Neural cell (in vitro differentiated cells): Measurements from ENCODE around the gene SH3BGRL. TPM values are rescaled to one million over a fixed set of nuclear protein-coding genes. Genes with fewer than 3 reads are reported as not detected.

Experiments used
- H2AFZ ChIP-seq: fragments of 200-600, 300-800 bp; sonication (generic), shearing (Covaris generic); 2 replicates; pipeline ENCODE4 v1.6.0; 2014; ENCODE audit warnings: low read depth, mild to moderate bottlenecking, antibody characterized with exemption, low read length, moderate library complexity
- H3F3A ChIP-seq: fragments of 200-600 bp; shearing (Covaris generic); 2 replicates; pipeline ENCODE4 v1.6.1; 2016; ENCODE audit warnings: mild to moderate bottlenecking, moderate library complexity, mixed read lengths, antibody characterized with exemption, low read length; ENCODE audit not compliant: insufficient read depth, poor library complexity, severe bottlenecking
- H3K27ac ChIP-seq: fragments of 200-600, 300-800 bp; sonication (generic), shearing (Covaris generic); 2 replicates; pipeline ENCODE4 v1.5.1; 2014; ENCODE audit warnings: mild to moderate bottlenecking, low read length, moderate library complexity
- H3K27me3 ChIP-seq: fragments of 300-800, 200-600 bp; sonication (generic), shearing (Covaris generic); 2 replicates; pipeline ENCODE4 v1.6.0; 2014; ENCODE audit warnings: mild to moderate bottlenecking, low read depth, low read length, moderate library complexity; ENCODE audit not compliant: insufficient read depth
- H3K36me3 ChIP-seq: fragments of 300-800, 200-600 bp; sonication (generic), shearing (Covaris generic); 2 replicates; pipeline ENCODE4 v1.5.1; 2014; ENCODE audit warnings: mild to moderate bottlenecking, antibody characterized with exemption, low read length, moderate library complexity; ENCODE audit not compliant: insufficient read depth
- H3K4me2 ChIP-seq: fragments of 300-800, 200-600 bp; sonication (generic), shearing (Covaris generic); 2 replicates; pipeline ENCODE4 v1.6.0; 2014; ENCODE audit warnings: mild to moderate bottlenecking, low read length
- H3K4me3 ChIP-seq: fragments of 300-800, 200-600 bp; sonication (generic), shearing (Covaris generic); 2 replicates; pipeline ENCODE4 v1.5.1; 2014; ENCODE audit warnings: mild to moderate bottlenecking, low read length, moderate library complexity
- H3K79me2 ChIP-seq: fragments of 200-600 bp; shearing (Covaris generic); replicated peaks from 2 replicates; pipeline ENCODE4 v1.6.0; 2014; ENCODE audit warnings: mild to moderate bottlenecking, low read length, moderate library complexity; ENCODE audit not compliant: insufficient read depth
- H3K9ac ChIP-seq: fragments of 300-800, 200-600 bp; sonication (generic), shearing (Covaris generic); 2 replicates; pipeline ENCODE4 v1.6.1; 2016; ENCODE audit warnings: mild to moderate bottlenecking, low read length, mixed read lengths
- H3K9me2 ChIP-seq: fragments of 200-600 bp; shearing (Covaris generic); 2 replicates; pipeline ENCODE4 v1.6.1; 2016; ENCODE audit warnings: mild to moderate bottlenecking, low read length, mixed read lengths; ENCODE audit not compliant: insufficient read depth
- H3K9me3 ChIP-seq: fragments of 200-600, 300-800 bp; sonication (generic), shearing (Covaris generic); 2 replicates; pipeline ENCODE4 v1.6.1; 2016; ENCODE audit warnings: mild to moderate bottlenecking, mixed run types, low read length, moderate library complexity, mixed read lengths
- H4K20me1 ChIP-seq: fragments of 200-600 bp; shearing (Covaris generic); 2 replicates; pipeline ENCODE4 v1.6.1; 2016; ENCODE audit warnings: mild to moderate bottlenecking, mixed run types; ENCODE audit not compliant: insufficient read depth
- CTCF ChIP-seq: fragments of 450-650 bp; IDR thresholded peaks from 2 replicates; pipeline ENCODE4 v1.5.1; 2014; ENCODE audit warnings: antibody characterized with exemption, mild to moderate bottlenecking, moderate library complexity; ENCODE audit not compliant: poor library complexity, severe bottlenecking
- EP300 ChIP-seq: fragments of 450-650 bp; conservative IDR thresholded peaks from 2 replicates; pipeline ENCODE4 v1.6.1; 2014; ENCODE audit warnings: antibody characterized with exemption, mild to moderate bottlenecking, moderate library complexity; ENCODE audit not compliant: poor library complexity, severe bottlenecking
- EZH2 ChIP-seq: fragments of 200-600, 300-800 bp; shearing (Covaris generic), sonication (generic); IDR thresholded peaks from 2 replicates; pipeline ENCODE4 v1.6.1; 2014; ENCODE audit warnings: antibody characterized with exemption, low read length, borderline replicate concordance, mild to moderate bottlenecking; ENCODE audit not compliant: insufficient read depth, poor library complexity, severe bottlenecking
- MXI1 ChIP-seq: fragments of 450-650 bp; conservative IDR thresholded peaks from 2 replicates; pipeline ENCODE4 v1.6.1; 2014; ENCODE audit warnings: antibody characterized with exemption, mild to moderate bottlenecking; ENCODE audit not compliant: poor library complexity, severe bottlenecking
- POLR2AphosphoS5 ChIP-seq: IDR thresholded peaks from 2 replicates; pipeline ENCODE4 v1.6.1; 2012
- RAD21 ChIP-seq: fragments of 450-650 bp; conservative IDR thresholded peaks from 2 replicates; pipeline ENCODE4 v1.6.1; 2014; ENCODE audit warnings: antibody characterized with exemption, mild to moderate bottlenecking, moderate library complexity
- SMC3 ChIP-seq: fragments of 450-650 bp; conservative IDR thresholded peaks from 2 replicates; pipeline ENCODE4 v1.6.1; 2014; ENCODE audit warnings: antibody characterized with exemption, mild to moderate bottlenecking, moderate library complexity; ENCODE audit not compliant: poor library complexity
- TAF1 ChIP-seq: IDR thresholded peaks from 2 replicates; pipeline ENCODE4 v1.6.1; 2012; ENCODE audit warnings: low read depth
- polyA plus RNA-seq: library from polyadenylated mRNA; depleted of rRNA; stranded (reverse); fragments of >200 nt; gene quantifications from 2 replicates; pipeline ENCODE4 v1.2.3, GENCODE V29; 2014
- TF ChIP-seq, protein P1 (sequence below): IDR thresholded peaks from 2 replicates; pipeline ENCODE4 v1.6.1; 2012; ENCODE audit warnings: borderline replicate concordance

SH3BGRL gene
- polyA plus RNA-seq, 1 donor from 2014 or later = 120 TPM

GRCh38 chrX:81305240-81305639, 103.3 kb downstream of the SH3BGRL start:
- no peak for TF ChIP-seq TAF1
- Histone ChIP-seq H3K9me3 (no peaks in the 10 kb centered on the region), H4K20me1 (no peaks in the 10 kb centered on the region), H3K9ac (no peak overlapping the region), H3K27me3 (no peaks in the 10 kb centered on the region), H3K27ac (no peak overlapping the region), H3K79me2 (no peaks in the 10 kb centered on the region), H3F3A (no peaks in the 10 kb centered on the region), H3K4me3 (no peak overlapping the region), H3K4me2 (no peak overlapping the region), H2AFZ (no peak overlapping the region), H3K9me2 (no peaks in the 10 kb centered on the region), H3K36me3 (no peaks in the 10 kb centered on the region)

- H3K27me3 ChIP-seq = no peaks in the 10 kb centered on the region
- no peak overlapping the region for H3K4me2 ChIP-seq
- H3K9ac ChIP-seq = no peak overlapping the region
- no peak overlapping the region for H3K4me3 ChIP-seq
- H3K9me3 ChIP-seq = no peaks in the 10 kb centered on the region
- no peaks in the 10 kb centered on the region for H3K36me3 ChIP-seq
- TF ChIP-seq POLR2AphosphoS5 (no peak), TAF1 (no peak), CTCF (no peak), SMC3 (no peak), RAD21 (no peak), EZH2 (no peak), MXI1 (no peak), EP300 (no peak)
- TF ChIP-seq, protein P1, sequence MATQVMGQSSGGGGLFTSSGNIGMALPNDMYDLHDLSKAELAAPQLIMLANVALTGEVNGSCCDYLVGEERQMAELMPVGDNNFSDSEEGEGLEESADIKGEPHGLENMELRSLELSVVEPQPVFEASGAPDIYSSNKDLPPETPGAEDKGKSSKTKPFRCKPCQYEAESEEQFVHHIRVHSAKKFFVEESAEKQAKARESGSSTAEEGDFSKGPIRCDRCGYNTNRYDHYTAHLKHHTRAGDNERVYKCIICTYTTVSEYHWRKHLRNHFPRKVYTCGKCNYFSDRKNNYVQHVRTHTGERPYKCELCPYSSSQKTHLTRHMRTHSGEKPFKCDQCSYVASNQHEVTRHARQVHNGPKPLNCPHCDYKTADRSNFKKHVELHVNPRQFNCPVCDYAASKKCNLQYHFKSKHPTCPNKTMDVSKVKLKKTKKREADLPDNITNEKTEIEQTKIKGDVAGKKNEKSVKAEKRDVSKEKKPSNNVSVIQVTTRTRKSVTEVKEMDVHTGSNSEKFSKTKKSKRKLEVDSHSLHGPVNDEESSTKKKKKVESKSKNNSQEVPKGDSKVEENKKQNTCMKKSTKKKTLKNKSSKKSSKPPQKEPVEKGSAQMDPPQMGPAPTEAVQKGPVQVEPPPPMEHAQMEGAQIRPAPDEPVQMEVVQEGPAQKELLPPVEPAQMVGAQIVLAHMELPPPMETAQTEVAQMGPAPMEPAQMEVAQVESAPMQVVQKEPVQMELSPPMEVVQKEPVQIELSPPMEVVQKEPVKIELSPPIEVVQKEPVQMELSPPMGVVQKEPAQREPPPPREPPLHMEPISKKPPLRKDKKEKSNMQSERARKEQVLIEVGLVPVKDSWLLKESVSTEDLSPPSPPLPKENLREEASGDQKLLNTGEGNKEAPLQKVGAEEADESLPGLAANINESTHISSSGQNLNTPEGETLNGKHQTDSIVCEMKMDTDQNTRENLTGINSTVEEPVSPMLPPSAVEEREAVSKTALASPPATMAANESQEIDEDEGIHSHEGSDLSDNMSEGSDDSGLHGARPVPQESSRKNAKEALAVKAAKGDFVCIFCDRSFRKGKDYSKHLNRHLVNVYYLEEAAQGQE = no peak
- H3K9me2 ChIP-seq = no peaks in the 10 kb centered on the region
- H2AFZ ChIP-seq = no peak overlapping the region
- no peak overlapping the region for H3K27ac ChIP-seq
- no peaks in the 10 kb centered on the region for H4K20me1 ChIP-seq
- H3K79me2 ChIP-seq = no peaks in the 10 kb centered on the region
- no peaks in the 10 kb centered on the region for H3F3A ChIP-seq
These were observed 106.4 kb downstream of the SH3BGRL start for GRCh38 chrX:81308086-81308829.

DNA sequence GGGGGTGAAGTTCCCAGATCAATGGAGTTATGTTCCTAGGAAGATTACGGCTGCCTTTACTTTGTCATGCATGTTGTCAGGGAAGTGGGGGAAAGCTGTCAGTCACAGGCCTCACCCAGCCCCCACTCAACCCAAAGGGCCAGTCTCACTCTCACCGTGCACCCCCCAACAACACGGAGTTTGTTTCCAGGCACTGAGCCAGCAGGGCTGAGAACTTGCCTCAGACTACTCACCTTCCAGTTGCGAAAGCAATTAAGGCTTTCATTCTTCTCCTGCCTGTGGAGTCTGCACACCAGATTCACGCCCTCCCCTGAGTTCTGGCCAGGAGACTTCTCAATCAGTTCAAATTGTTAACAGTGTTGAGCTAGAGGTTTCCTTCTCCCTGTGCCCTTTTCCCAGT, 114.3 kb downstream of the SH3BGRL start:
- TF ChIP-seq TAF1 (no peak), EP300 (no peak), CTCF (no peak), SMC3 (no peak), MXI1 (no peak), RAD21 (no peak), EZH2 (no peak), POLR2AphosphoS5 (no peak)
- TF ChIP-seq, protein P1 = no peak
- Histone ChIP-seq H3K27ac (no peak overlapping the region), H4K20me1 (no peaks in the 10 kb centered on the region), H3K4me2 (no peak overlapping the region), H3K4me3 (no peak overlapping the region), H3F3A (no peaks in the 10 kb centered on the region), H3K9me3 (no peaks in the 10 kb centered on the region), H3K27me3 (no peaks in the 10 kb centered on the region), H2AFZ (no peak overlapping the region), H3K9ac (no peak overlapping the region), H3K79me2 (no peaks in the 10 kb centered on the region), H3K9me2 (no peaks in the 10 kb centered on the region), H3K36me3 (no peaks in the 10 kb centered on the region)
